Liver (tissue), 3 donors: ENCODE results near the gene ACTN2.

Experiments
- EGR1 ChIP-seq, 2 donors: IDR thresholded peaks; 2 replicates each; pipeline ENCODE4 v1.6.1; 2016 to 2018; ENCODE audit warnings: antibody characterized with exemption in 2 of 2, low read depth in 2 of 2
- JUND ChIP-seq, 2 donors: IDR thresholded peaks; 2 replicates each; pipeline ENCODE4 v1.6.1; 2016; ENCODE audit warnings: antibody characterized with exemption in 2 of 2
- MAX ChIP-seq: IDR thresholded peaks from 2 replicates; pipeline ENCODE4 v1.6.1; 2016; ENCODE audit warnings: antibody characterized with exemption
- NR2F2 ChIP-seq: IDR thresholded peaks from 2 replicates; pipeline ENCODE4 v1.6.1; 2016; ENCODE audit warnings: antibody characterized with exemption
- RAD21 ChIP-seq, 2 donors: IDR thresholded peaks; 2 replicates each; pipeline ENCODE4 v1.6.1; 2016; ENCODE audit warnings: antibody characterized with exemption in 2 of 2, mild to moderate bottlenecking in 2 of 2
- SP1 ChIP-seq: IDR thresholded peaks from 2 replicates; pipeline ENCODE4 v1.6.1; 2018; ENCODE audit warnings: antibody characterized with exemption, mild to moderate bottlenecking
- TAF1 ChIP-seq: conservative IDR thresholded peaks from 2 replicates; pipeline ENCODE4 v1.6.1; 2016; ENCODE audit warnings: antibody characterized with exemption, mild to moderate bottlenecking
- TF ChIP-seq, protein P1 (sequence below): fragments of 150-350 bp; IDR thresholded peaks from 2 replicates; pipeline ENCODE4 v1.5.1; 2017; ENCODE audit warnings: improper control_type of control experiment, low read depth, low read length; ENCODE audit not compliant: missing input control
- donor health status: healthy.
- donor health status: healthy.

GRCh38 chr1:236779312-236779711 is 93.0 kb downstream of the ACTN2 start:
- TF ChIP-seq, protein P1, sequence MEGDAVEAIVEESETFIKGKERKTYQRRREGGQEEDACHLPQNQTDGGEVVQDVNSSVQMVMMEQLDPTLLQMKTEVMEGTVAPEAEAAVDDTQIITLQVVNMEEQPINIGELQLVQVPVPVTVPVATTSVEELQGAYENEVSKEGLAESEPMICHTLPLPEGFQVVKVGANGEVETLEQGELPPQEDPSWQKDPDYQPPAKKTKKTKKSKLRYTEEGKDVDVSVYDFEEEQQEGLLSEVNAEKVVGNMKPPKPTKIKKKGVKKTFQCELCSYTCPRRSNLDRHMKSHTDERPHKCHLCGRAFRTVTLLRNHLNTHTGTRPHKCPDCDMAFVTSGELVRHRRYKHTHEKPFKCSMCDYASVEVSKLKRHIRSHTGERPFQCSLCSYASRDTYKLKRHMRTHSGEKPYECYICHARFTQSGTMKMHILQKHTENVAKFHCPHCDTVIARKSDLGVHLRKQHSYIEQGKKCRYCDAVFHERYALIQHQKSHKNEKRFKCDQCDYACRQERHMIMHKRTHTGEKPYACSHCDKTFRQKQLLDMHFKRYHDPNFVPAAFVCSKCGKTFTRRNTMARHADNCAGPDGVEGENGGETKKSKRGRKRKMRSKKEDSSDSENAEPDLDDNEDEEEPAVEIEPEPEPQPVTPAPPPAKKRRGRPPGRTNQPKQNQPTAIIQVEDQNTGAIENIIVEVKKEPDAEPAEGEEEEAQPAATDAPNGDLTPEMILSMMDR: no peak
- TF ChIP-seq TAF1: no peak
- TF ChIP-seq MAX: no peak
- no peak for TF ChIP-seq RAD21 (IDR thresholded peaks at IDR 0.05)
- TF ChIP-seq EGR1 (IDR thresholded peaks at IDR 0.05; ENCODE audit: low read depth in 2 of 2): no peak
- no peak for TF ChIP-seq SP1
- TF ChIP-seq NR2F2: no peak
- no peak for TF ChIP-seq JUND (IDR thresholded peaks at IDR 0.05)
